K562 (cell line): ENCODE results near the gene TANK. TPM values are rescaled to one million over a fixed set of nuclear protein-coding genes. Genes with fewer than 3 reads are reported as not detected.

Experiments
- CTCFL ChIP-seq: IDR thresholded peaks from 2 replicates; pipeline ENCODE4 v1.6.1; 2011; ENCODE audit warnings: borderline replicate concordance, low read depth, mild to moderate bottlenecking, moderate library complexity, low read length; ENCODE audit not compliant: insufficient read depth, poor library complexity, severe bottlenecking
- DLX4 ChIP-seq: fragments of 250-450 bp; sonication (Bioruptor Pico); IDR thresholded peaks from 2 replicates; pipeline ENCODE4 v1.6.1; 2021; ENCODE audit warnings: mild to moderate bottlenecking
- DNMT1 ChIP-seq: fragments of 450-650 bp; IDR thresholded peaks from 2 replicates; pipeline ENCODE4 v1.6.1; 2016; ENCODE audit warnings: antibody characterized with exemption, mild to moderate bottlenecking
- DPF2 ChIP-seq: fragments of 450-650 bp; IDR thresholded peaks from 2 replicates; pipeline ENCODE4 v1.6.1; 2016
- FOXP1 ChIP-seq: sonication (generic); formaldehyde crosslinking; IDR thresholded peaks from 2 replicates; pipeline ENCODE4 v1.8.0; 2022; ENCODE audit warnings: mild to moderate bottlenecking, missing genetic modification reagents
- GTF2A2 ChIP-seq: IDR thresholded peaks from 2 replicates; pipeline ENCODE4 v1.6.1; 2016; ENCODE audit warnings: mild to moderate bottlenecking, missing genetic modification characterization, missing compliant biosample characterization
- MTA3 ChIP-seq: fragments of 450-650 bp; formaldehyde crosslinking; IDR thresholded peaks from 2 replicates; pipeline ENCODE4 v1.6.1; 2017; ENCODE audit warnings: mild to moderate bottlenecking, borderline replicate concordance
- STAT5A ChIP-seq: IDR thresholded peaks from 2 replicates; pipeline ENCODE4 v1.6.1; 2012; ENCODE audit warnings: low read length, inconsistent platforms, borderline replicate concordance
- ZNF41 ChIP-seq: fragments of 250-450 bp; sonication (Bioruptor Pico); conservative IDR thresholded peaks from 2 replicates; pipeline ENCODE4 v1.4.0; 2020; ENCODE audit warnings: mild to moderate bottlenecking
- ZNF609 ChIP-seq: sonication (generic); formaldehyde crosslinking; IDR thresholded peaks from 2 replicates; pipeline ENCODE4 v1.8.1; 2023; ENCODE audit warnings: missing genetic modification reagents, mild to moderate bottlenecking, borderline replicate concordance
- ZNF780A ChIP-seq: fragments of 250-450 bp; sonication (Bioruptor Pico); IDR thresholded peaks from 2 replicates; pipeline ENCODE4 v1.5.0; 2021; ENCODE audit warnings: mild to moderate bottlenecking
- ZNF79 ChIP-seq: fragments of 250-450 bp; sonication (Bioruptor Pico); IDR thresholded peaks from 2 replicates; pipeline ENCODE4 v1.4.0; 2020; ENCODE audit warnings: low read depth, mild to moderate bottlenecking, moderate library complexity
- polyA plus RNA-seq, 8 experiments: library from polyadenylated mRNA; depleted of rRNA in 4 of 8; stranded (reverse) in 5 of 8; unstranded in 3 of 8; fragments of >200 nt; fragmentation: Nextera tagmentation in 2 of 8; fragmentation: Illumina TruSeq in 1 of 8; extraction: Ambion mirVana in 2 of 8; extraction: Trizol in 1 of 8; gene quantifications; 2 replicates each; pipeline versions ENCODE4 v1.2.1 to v1.2.3, GENCODE V29; 2011 to 2014; ENCODE audit warnings: inconsistent platforms in 1 of 8, missing spikeins in 1 of 8
- total RNA-seq, 7 experiments: library from RNA; depleted of rRNA in 6 of 7; stranded (reverse); fragments of >200 nt in 6 of 7; fragmentation: Illumina TruSeq in 2 of 7; extraction: Trizol in 2 of 7; gene quantifications; 2 replicates each; pipeline versions ENCODE4 v1.2.1 to v1.2.3, GENCODE V29; 2011 to 2021; ENCODE audit warnings: low replicate concordance in 1 of 7

The TANK gene
- total and polyA plus RNA-seq, 9 of the 15 experiments (the other 6 are each of a cell fraction or from before 2014, with no cell fraction given), result 43.0 to 91.5 (median 54.4) TPM

- TF ChIP-seq ZNF609 (no peak), DLX4 (CRISPR knock-in tag) (no peak), ZNF41 (CRISPR knock-in tag) (no peak), MTA3 (no peak), ZNF79 (no peak), STAT5A (no peak), DPF2 (no peak), ZNF780A (CRISPR knock-in tag) (no peak), GTF2A2 (tag) (no peak), FOXP1 (no peak), DNMT1 (no peak), CTCFL (no peak)
- TF ChIP-seq, all 486 proteins: peak for 0
Measured at GRCh38 chr2:161150704-161151103, 9.5 kb upstream of the TANK start (continued).
